ENCODE data around the gene UBTD2.

UBTD2 gene

GRCh38 chr5:172235827-172236736 is 47.5 kb downstream of the UBTD2 start:
- no peak overlapping the region for H3K23ac ChIP-seq (ENCODE audit: low read length)
- no peak overlapping the region for H3K18ac ChIP-seq (ENCODE audit: low read length)
- H3K36me3 ChIP-seq (ENCODE audit: control insufficient read depth in 1 of 2, insufficient read depth in 2 of 2, low read length in 2 of 2) = peaks cover 7 to 10% of the 10 kb centered on the region in 2 experiments
- no peak for DNase-seq
- H3K4ac ChIP-seq (ENCODE audit: low read depth, low read length) = no peak overlapping the region
- H3K27me3 ChIP-seq (ENCODE audit: insufficient read depth, low read length) = no peaks in the 10 kb centered on the region
- no peak overlapping the region for H4K12ac ChIP-seq (ENCODE audit: low read depth, low read length)
- H3K4me1 ChIP-seq (ENCODE audit: control insufficient read depth in 1 of 2, insufficient read depth in 2 of 2, low read length in 2 of 2) = peaks cover 0 to 2% of the 10 kb centered on the region in 2 experiments
- no peak overlapping the region for H3K9ac ChIP-seq (ENCODE audit: low read length)
- H2BK120ac ChIP-seq (ENCODE audit: insufficient read depth, low read length, poor library complexity) = no peak overlapping the region
- no peak overlapping the region for H2AK5ac ChIP-seq (ENCODE audit: low read length)
- H3K27ac ChIP-seq (ENCODE audit: low read depth, low read length) = no peak overlapping the region
- WGBS (ENCODE audit: extremely low coverage, insufficient coverage, insufficient read length) = 100% methylated on average over 1 of the region's 3 CpGs
- no peak overlapping the region for H4K8ac ChIP-seq (ENCODE audit: low read depth, low read length)
- no peaks in the 10 kb centered on the region for H3K79me2 ChIP-seq (ENCODE audit: control insufficient read depth, insufficient read depth, low read length, poor library complexity)
- H2BK12ac ChIP-seq (ENCODE audit: low read length) = no peak overlapping the region
- no peak overlapping the region for H3K14ac ChIP-seq (ENCODE audit: low read length)
- H3K4me3 ChIP-seq (ENCODE audit: low read depth, low read length) = no peak overlapping the region
- no peak overlapping the region for H3K4me2 ChIP-seq (ENCODE audit: low read length)
- no peaks in the 10 kb centered on the region for H3K9me3 ChIP-seq (ENCODE audit: insufficient read depth, low read depth, low read length)
- no peaks in the 10 kb centered on the region for H3K79me1 ChIP-seq (ENCODE audit: low read length)
- H2BK5ac ChIP-seq (ENCODE audit: low read depth, low read length, poor library complexity) = no peak overlapping the region
- no peak overlapping the region for H2AFZ ChIP-seq (ENCODE audit: insufficient read depth, low read length, poor library complexity)
- H4K91ac ChIP-seq (ENCODE audit: low read depth, low read length) = no peak overlapping the region

DNA sequence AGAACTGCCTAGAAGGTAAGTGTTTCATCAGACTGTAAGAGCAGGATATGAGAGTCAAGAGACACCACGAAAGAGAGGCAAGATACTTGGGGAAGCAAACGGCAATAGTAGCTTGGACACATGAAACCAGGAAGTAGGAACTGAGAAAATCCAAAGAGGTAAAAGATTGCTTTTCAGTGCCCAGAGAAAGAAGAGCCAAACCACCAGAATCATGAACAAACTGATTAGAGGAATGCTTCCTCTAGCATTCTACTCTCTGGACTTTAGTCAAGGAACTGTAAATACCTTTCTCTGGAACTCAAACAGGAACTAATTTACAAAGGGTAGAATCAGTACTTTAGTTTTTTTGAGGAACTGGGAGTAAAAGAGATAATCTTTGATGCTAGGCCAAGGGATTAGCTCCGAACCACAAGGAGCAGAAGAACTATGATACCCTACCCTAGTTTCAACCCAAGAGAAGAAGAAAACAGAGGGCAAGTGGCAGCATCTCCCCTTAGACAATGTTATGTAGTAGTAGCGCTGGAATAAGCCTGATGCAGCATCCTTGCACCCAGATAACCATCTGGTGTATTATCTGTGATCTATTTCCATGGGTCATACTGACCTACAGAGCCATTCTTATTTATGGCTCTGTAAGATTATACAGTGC is 48.3 kb downstream of the UBTD2 start:
- no peak overlapping the region for H2BK120ac ChIP-seq (ENCODE audit: insufficient read depth, low read length, poor library complexity)
- H3K79me2 ChIP-seq (ENCODE audit: control insufficient read depth, insufficient read depth, low read length, poor library complexity) = no peaks in the 10 kb centered on the region
- H2BK12ac ChIP-seq (ENCODE audit: low read length) = no peak overlapping the region
- no peak for DNase-seq
- no peak overlapping the region for H3K23ac ChIP-seq (ENCODE audit: low read length)
- no peak overlapping the region for H3K9ac ChIP-seq (ENCODE audit: low read length)
- no peaks in the 10 kb centered on the region for H3K79me1 ChIP-seq (ENCODE audit: low read length)
- no peak overlapping the region for H4K91ac ChIP-seq (ENCODE audit: low read depth, low read length)
- no peak overlapping the region for H3K27ac ChIP-seq (ENCODE audit: low read depth, low read length)
- H3K9me3 ChIP-seq (ENCODE audit: insufficient read depth, low read depth, low read length) = no peaks in the 10 kb centered on the region
- no peak overlapping the region for H3K4ac ChIP-seq (ENCODE audit: low read depth, low read length)
- H3K18ac ChIP-seq (ENCODE audit: low read length) = no peak overlapping the region
- H3K36me3 ChIP-seq (ENCODE audit: control insufficient read depth in 1 of 2, insufficient read depth in 2 of 2, low read length in 2 of 2) = peaks cover 10% of the 10 kb centered on the region in 2 experiments
- H3K4me1 ChIP-seq (ENCODE audit: control insufficient read depth in 1 of 2, insufficient read depth in 2 of 2, low read length in 2 of 2) = peaks cover 0 to 2% of the 10 kb centered on the region in 2 experiments
- H3K4me3 ChIP-seq (ENCODE audit: low read depth, low read length) = no peak overlapping the region
- H2AFZ ChIP-seq (ENCODE audit: insufficient read depth, low read length, poor library complexity) = no peak overlapping the region
- no peak overlapping the region for H4K8ac ChIP-seq (ENCODE audit: low read depth, low read length)
- no peak overlapping the region for H2BK5ac ChIP-seq (ENCODE audit: low read depth, low read length, poor library complexity)
- WGBS (ENCODE audit: extremely low coverage, insufficient coverage, insufficient read length) = no CpG with 5 or more reads among the region's 4 CpGs
- H2AK5ac ChIP-seq (ENCODE audit: low read length) = no peak overlapping the region
- no peaks in the 10 kb centered on the region for H3K27me3 ChIP-seq (ENCODE audit: insufficient read depth, low read length)
- no peak overlapping the region for H4K12ac ChIP-seq (ENCODE audit: low read depth, low read length)
- H3K4me2 ChIP-seq (ENCODE audit: low read length) = no peak overlapping the region
- H3K14ac ChIP-seq (ENCODE audit: low read length) = no peak overlapping the region

DNA sequence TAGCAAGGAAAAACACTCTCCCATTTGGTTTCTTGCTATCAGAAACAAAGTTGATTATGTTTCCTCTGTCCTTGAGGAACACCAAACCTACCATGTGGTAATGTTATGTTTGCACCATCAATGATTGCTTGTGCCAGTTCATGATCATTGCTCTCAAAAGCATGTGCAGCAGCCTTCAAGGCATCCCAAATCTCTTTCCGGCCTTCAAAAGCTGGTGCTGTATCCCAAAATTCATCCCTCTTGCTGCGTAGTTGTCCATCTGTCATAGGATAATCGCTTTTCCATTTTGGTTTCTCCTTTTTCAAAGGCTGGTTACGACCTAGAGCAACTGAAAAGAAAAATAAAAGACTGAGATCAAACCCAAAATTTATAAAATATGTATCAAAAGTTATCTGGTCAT is 49.5 kb downstream of the UBTD2 start:
- H3K27me3 ChIP-seq (ENCODE audit: insufficient read depth, low read length) = no peaks in the 10 kb centered on the region
- H2BK5ac ChIP-seq (ENCODE audit: low read depth, low read length, poor library complexity) = no peak overlapping the region
- no peak overlapping the region for H3K4me3 ChIP-seq (ENCODE audit: low read depth, low read length)
- H3K9me3 ChIP-seq (ENCODE audit: insufficient read depth, low read depth, low read length) = no peaks in the 10 kb centered on the region
- no peak overlapping the region for H3K23ac ChIP-seq (ENCODE audit: low read length)
- no peak overlapping the region for H3K4ac ChIP-seq (ENCODE audit: low read depth, low read length)
- H2BK12ac ChIP-seq (ENCODE audit: low read length) = no peak overlapping the region
- H4K91ac ChIP-seq (ENCODE audit: low read depth, low read length) = no peak overlapping the region
- H3K36me3 ChIP-seq (ENCODE audit: control insufficient read depth in 1 of 2, insufficient read depth in 2 of 2, low read length in 2 of 2) = peaks cover 10 to 11% of the 10 kb centered on the region in 2 experiments
- H3K4me2 ChIP-seq (ENCODE audit: low read length) = no peak overlapping the region
- no peak overlapping the region for H2AK5ac ChIP-seq (ENCODE audit: low read length)
- no peak overlapping the region for H3K27ac ChIP-seq (ENCODE audit: low read depth, low read length)
- H3K4me1 ChIP-seq (ENCODE audit: control insufficient read depth in 1 of 2, insufficient read depth in 2 of 2, low read length in 2 of 2) = peaks cover 0 to 2% of the 10 kb centered on the region in 2 experiments
- H4K8ac ChIP-seq (ENCODE audit: low read depth, low read length) = no peak overlapping the region
- H4K12ac ChIP-seq (ENCODE audit: low read depth, low read length) = no peak overlapping the region
- WGBS (ENCODE audit: extremely low coverage, insufficient coverage, insufficient read length) = no CpG with 5 or more reads among the region's 4 CpGs
- H3K18ac ChIP-seq (ENCODE audit: low read length) = no peak overlapping the region
- no peak overlapping the region for H3K9ac ChIP-seq (ENCODE audit: low read length)
- no peak for DNase-seq
- no peaks in the 10 kb centered on the region for H3K79me1 ChIP-seq (ENCODE audit: low read length)
- H3K79me2 ChIP-seq (ENCODE audit: control insufficient read depth, insufficient read depth, low read length, poor library complexity) = no peaks in the 10 kb centered on the region
- no peak overlapping the region for H2BK120ac ChIP-seq (ENCODE audit: insufficient read depth, low read length, poor library complexity)
- H3K14ac ChIP-seq (ENCODE audit: low read length) = no peak overlapping the region
- no peak overlapping the region for H2AFZ ChIP-seq (ENCODE audit: insufficient read depth, low read length, poor library complexity)

GRCh38 chr5:172229904-172230303 is 53.7 kb downstream of the UBTD2 start:
- no peak overlapping the region for H2BK5ac ChIP-seq (ENCODE audit: low read depth, low read length, poor library complexity)
- no peaks in the 10 kb centered on the region for H3K9me3 ChIP-seq (ENCODE audit: insufficient read depth, low read depth, low read length)
- H2BK120ac ChIP-seq (ENCODE audit: insufficient read depth, low read length, poor library complexity) = no peak overlapping the region
- no peak overlapping the region for H3K23ac ChIP-seq (ENCODE audit: low read length)
- H3K4me1 ChIP-seq (ENCODE audit: control insufficient read depth in 1 of 2, insufficient read depth in 2 of 2, low read length in 2 of 2) = no peaks in the 10 kb centered on the region
- no peak overlapping the region for H2AK5ac ChIP-seq (ENCODE audit: low read length)
- no peak overlapping the region for H3K9ac ChIP-seq (ENCODE audit: low read length)
- no peak for DNase-seq
- H3K79me2 ChIP-seq (ENCODE audit: control insufficient read depth, insufficient read depth, low read length, poor library complexity) = no peaks in the 10 kb centered on the region
- H3K14ac ChIP-seq (ENCODE audit: low read length) = no peak overlapping the region
- H3K4me2 ChIP-seq (ENCODE audit: low read length) = no peak overlapping the region
- no peak overlapping the region for H2AFZ ChIP-seq (ENCODE audit: insufficient read depth, low read length, poor library complexity)
- H3K27ac ChIP-seq (ENCODE audit: low read depth, low read length) = no peak overlapping the region
- peaks cover 11 to 13% of the 10 kb centered on the region in 2 experiments for H3K36me3 ChIP-seq (ENCODE audit: control insufficient read depth in 1 of 2, insufficient read depth in 2 of 2, low read length in 2 of 2)
- no peaks in the 10 kb centered on the region for H3K27me3 ChIP-seq (ENCODE audit: insufficient read depth, low read length)
- WGBS (ENCODE audit: extremely low coverage, insufficient coverage, insufficient read length) = no CpG with 5 or more reads among the region's 1 CpG
- no peak overlapping the region for H3K4me3 ChIP-seq (ENCODE audit: low read depth, low read length)
- no peak overlapping the region for H4K91ac ChIP-seq (ENCODE audit: low read depth, low read length)
- H4K12ac ChIP-seq (ENCODE audit: low read depth, low read length) = no peak overlapping the region
- no peak overlapping the region for H2BK12ac ChIP-seq (ENCODE audit: low read length)
- H3K4ac ChIP-seq (ENCODE audit: low read depth, low read length) = no peak overlapping the region
- no peak overlapping the region for H4K8ac ChIP-seq (ENCODE audit: low read depth, low read length)
- H3K18ac ChIP-seq (ENCODE audit: low read length) = no peak overlapping the region
- no peaks in the 10 kb centered on the region for H3K79me1 ChIP-seq (ENCODE audit: low read length)
